ENCODE data around the gene ANKRD65. TPM values are rescaled to one million over a fixed set of nuclear protein-coding genes. Genes with fewer than 3 reads are reported as not detected.
"Not testable (repeated sequence)": the region's sequence is repeated elsewhere in the genome, so short reads cannot be mapped to it uniquely, and the experiment has no call there.

Gene ANKRD65
- total and polyA plus RNA-seq, 7 donors = 0.69 to 23.0 (median 10.0) TPM

- 30 to 33% methylated on average over 26 of the region's 26 CpGs for WGBS, 2 donors
- H3K9me3 ChIP-seq = no peaks in the 10 kb centered on the region
- peak; percentile 86 for DNase-seq
- H3K4me3 ChIP-seq = no peak overlapping the region
- peaks cover 2 to 41% (median 34%) of the 10 kb centered on the region in 4 donors for H3K4me1 ChIP-seq
- H3K27me3 ChIP-seq = no peaks in the 10 kb centered on the region
- intact Hi-C loops (cut with DNase I) = loop anchor here (2.0 kb wide), 1 partner anchor 23 kb away; the partner anchor contains the start of gene DVL1
- H3K36me3 ChIP-seq = peaks cover 0 to 15% (median 4%) of the 10 kb centered on the region in 4 donors
- peak in 1 of 4 donors; percentile 13 for TF ChIP-seq POLR2AphosphoS5 (IDR thresholded peaks at IDR 0.05)
- TF ChIP-seq POLR2A (IDR thresholded peaks at IDR 0.05) = no peak
- peak; percentile 76 to 96 (median 86) for TF ChIP-seq CTCF (IDR thresholded peaks at IDR 0.05)
- TF ChIP-seq EP300 (IDR thresholded peaks at IDR 0.05) = no peak
- H3K27ac ChIP-seq = peak overlapping the region; percentile 17 to 58 (median 31)
Measured at GRCh38 chr1:1371746-1372711, 49.0 kb downstream of the ANKRD65 start.

GRCh38 chr1:1371364-1371745, 49.7 kb downstream of the ANKRD65 start:
- Histone ChIP-seq H3K27ac (no peak overlapping the region), H3K4me1 (peaks cover 2 to 41% (median 34%) of the 10 kb centered on the region in 4 donors), H3K9me3 (no peaks in the 10 kb centered on the region), H3K4me3 (no peak overlapping the region), H3K36me3 (peaks cover 0 to 15% (median 4%) of the 10 kb centered on the region in 4 donors), H3K27me3 (no peaks in the 10 kb centered on the region)
- WGBS, 2 donors = 38 to 69% methylated on average over 12 of the region's 12 CpGs
- intact Hi-C loops (cut with DNase I) = no loop called here
- DNase-seq = no peak
- TF ChIP-seq CTCF (IDR thresholded peaks at IDR 0.05) (no peak), POLR2AphosphoS5 (IDR thresholded peaks at IDR 0.05) (no peak), EP300 (IDR thresholded peaks at IDR 0.05) (no peak), POLR2A (IDR thresholded peaks at IDR 0.05) (no peak)

GRCh38 chr1:1370771-1371300, 50.2 kb downstream of the ANKRD65 start:
- WGBS, 2 donors = 82 to 86% methylated on average over 16 of the region's 16 CpGs
- Histone ChIP-seq H3K36me3 (peaks cover 0 to 15% (median 4%) of the 10 kb centered on the region in 4 donors), H3K4me1 (peaks cover 2 to 36% (median 31%) of the 10 kb centered on the region in 4 donors), H3K9me3 (no peaks in the 10 kb centered on the region), H3K27ac (no peak overlapping the region), H3K4me3 (no peak overlapping the region), H3K27me3 (no peaks in the 10 kb centered on the region)
- intact Hi-C loops (cut with DNase I) = no loop called here
- no peak for TF ChIP-seq POLR2AphosphoS5 (IDR thresholded peaks at IDR 0.05)
- no peak for TF ChIP-seq POLR2A (IDR thresholded peaks at IDR 0.05)
- no peak for TF ChIP-seq CTCF (IDR thresholded peaks at IDR 0.05)
- no peak for TF ChIP-seq EP300 (IDR thresholded peaks at IDR 0.05)
- DNase-seq = no peak

- H3K27me3 ChIP-seq; H3K4me3 ChIP-seq; DNase-seq; H3K27ac ChIP-seq; intact Hi-C loops (cut with DNase I); H3K9me3 ChIP-seq: not testable (repeated sequence)
- H3K36me3 ChIP-seq = peaks cover 0 to 15% (median 4%) of the 10 kb centered on the region in 4 donors
- peaks cover 2 to 33% (median 28%) of the 10 kb centered on the region in 4 donors for H3K4me1 ChIP-seq
- 92 to 94% methylated on average over 14 of the region's 14 CpGs for WGBS, 2 donors
Measured at GRCh38 chr1:1370094-1370493, 51.0 kb downstream of the ANKRD65 start.

Other genes with a start within 250 kb of the ANKRD65 start
- gene TTLL10, start 247.4 kb downstream of the ANKRD65 start, total RNA-seq = not detected
- under 1 TPM; 0.46 to 0.70 (median 0.60) TPM for gene TTLL10, start 247.4 kb downstream of the ANKRD65 start, polyA plus RNA-seq
- under 1 TPM in 1 of 4 donors, not detected in 3; 0.71 TPM for gene TNFRSF18, start 214.7 kb downstream of the ANKRD65 start, total RNA-seq
- 1 to 10 TPM in 2 of 3 donors, not detected in 1; 1.2 to 3.9 TPM for gene TNFRSF18, start 214.7 kb downstream of the ANKRD65 start, polyA plus RNA-seq
- 1 to 10 TPM in 1 of 4 donors, under 1 TPM in 1, not detected in 2; 0.95 to 1.8 TPM for gene TNFRSF4, start 207.1 kb downstream of the ANKRD65 start, total RNA-seq
- 1 to 10 TPM; 1.2 to 8.6 (median 1.2) TPM for gene TNFRSF4, start 207.1 kb downstream of the ANKRD65 start, polyA plus RNA-seq
- gene SDF4, start 189.3 kb downstream of the ANKRD65 start, total RNA-seq = 10 to 100 TPM; 73.4 to 95.6 (median 81.9) TPM
- 100 to 1,000 TPM in 1 of 3 donors, 10 to 100 TPM in 2; 33.0 to 181 (median 40.2) TPM for gene SDF4, start 189.3 kb downstream of the ANKRD65 start, polyA plus RNA-seq
- 10 to 100 TPM in 2 of 4 donors, 1 to 10 TPM in 2; 8.6 to 12.5 (median 10.3) TPM for gene B3GALT6, start 189.0 kb downstream of the ANKRD65 start, total RNA-seq
- gene B3GALT6, start 189.0 kb downstream of the ANKRD65 start, polyA plus RNA-seq = 1 to 10 TPM; 1.8 to 9.6 (median 2.5) TPM
- 1 to 10 TPM in 2 of 4 donors, not detected in 2; 1.9 to 5.7 TPM for gene C1QTNF12, start 174.6 kb downstream of the ANKRD65 start, total RNA-seq
- 10 to 100 TPM; 17.6 to 28.7 (median 23.4) TPM for gene C1QTNF12, start 174.6 kb downstream of the ANKRD65 start, polyA plus RNA-seq
- 10 to 100 TPM; 33.1 to 44.3 (median 34.0) TPM for gene UBE2J2, start 147.4 kb downstream of the ANKRD65 start, total RNA-seq
- gene UBE2J2, start 147.4 kb downstream of the ANKRD65 start, polyA plus RNA-seq = 10 to 100 TPM; 32.4 to 63.6 (median 54.6) TPM
- 1 to 10 TPM; 1.2 to 5.0 (median 3.2) TPM for gene SCNN1D, start 140.8 kb downstream of the ANKRD65 start, total RNA-seq
- 1 to 10 TPM in 1 of 3 donors, under 1 TPM in 1, not detected in 1; under 0.01 to 3.2 TPM for gene SCNN1D, start 140.8 kb downstream of the ANKRD65 start, polyA plus RNA-seq
- 10 to 100 TPM; 21.4 to 57.1 (median 33.4) TPM for gene ACAP3, start 113.3 kb downstream of the ANKRD65 start, total RNA-seq
- gene ACAP3, start 113.3 kb downstream of the ANKRD65 start, polyA plus RNA-seq = 10 to 100 TPM in 1 of 3 donors, 1 to 10 TPM in 2; 7.2 to 41.8 (median 8.3) TPM
- 10 to 100 TPM; 15.7 to 24.0 (median 20.4) TPM for gene PUSL1, start 112.7 kb downstream of the ANKRD65 start, total RNA-seq
- gene PUSL1, start 112.7 kb downstream of the ANKRD65 start, polyA plus RNA-seq = 10 to 100 TPM; 12.6 to 22.3 (median 12.7) TPM
- gene INTS11, start 96.6 kb downstream of the ANKRD65 start, total RNA-seq = 100 to 1,000 TPM in 1 of 4 donors, 10 to 100 TPM in 3; 83.8 to 135 (median 93.4) TPM
- gene INTS11, start 96.6 kb downstream of the ANKRD65 start, polyA plus RNA-seq = 100 to 1,000 TPM in 1 of 3 donors, 10 to 100 TPM in 2; 58.3 to 117 (median 62.7) TPM
- 10 to 100 TPM in 2 of 4 donors, 1 to 10 TPM in 2; 8.4 to 21.6 (median 10.5) TPM for gene CPTP, start 96.5 kb downstream of the ANKRD65 start, total RNA-seq
- gene CPTP, start 96.5 kb downstream of the ANKRD65 start, polyA plus RNA-seq = 10 to 100 TPM; 41.4 to 57.1 (median 42.0) TPM
- not detected for gene TAS1R3, start 90.0 kb downstream of the ANKRD65 start, total RNA-seq
- under 1 TPM in 2 of 3 donors, not detected in 1; 0.60 to 0.64 TPM for gene TAS1R3, start 90.0 kb downstream of the ANKRD65 start, polyA plus RNA-seq
- gene DVL1, start 71.9 kb downstream of the ANKRD65 start, total RNA-seq = 10 to 100 TPM; 50.7 to 85.0 (median 61.9) TPM
- 10 to 100 TPM; 25.8 to 59.9 (median 36.3) TPM for gene DVL1, start 71.9 kb downstream of the ANKRD65 start, polyA plus RNA-seq
- 100 to 1,000 TPM in 3 of 4 donors, 10 to 100 TPM in 1; 78.8 to 234 (median 114) TPM for gene MXRA8, start 62.7 kb downstream of the ANKRD65 start, total RNA-seq
- gene MXRA8, start 62.7 kb downstream of the ANKRD65 start, polyA plus RNA-seq = 10 to 100 TPM in 2 of 3 donors, 1 to 10 TPM in 1; 2.8 to 26.2 (median 22.2) TPM
- gene AURKAIP1, start 46.1 kb downstream of the ANKRD65 start, total RNA-seq = 100 to 1,000 TPM in 3 of 4 donors, 10 to 100 TPM in 1; 89.3 to 143 (median 124) TPM
- 100 to 1,000 TPM; 263 to 288 (median 271) TPM for gene AURKAIP1, start 46.1 kb downstream of the ANKRD65 start, polyA plus RNA-seq
- 100 to 1,000 TPM; 139 to 375 (median 173) TPM for gene CCNL2, start 21.9 kb downstream of the ANKRD65 start, total RNA-seq
- gene CCNL2, start 21.9 kb downstream of the ANKRD65 start, polyA plus RNA-seq = 10 to 100 TPM; 15.0 to 99.6 (median 16.2) TPM
- 100 to 1,000 TPM; 133 to 235 (median 206) TPM for gene MRPL20, start 14.0 kb downstream of the ANKRD65 start, total RNA-seq
- 100 to 1,000 TPM; 155 to 216 (median 171) TPM for gene MRPL20, start 14.0 kb downstream of the ANKRD65 start, polyA plus RNA-seq
- gene VWA1, start 14.4 kb upstream of the ANKRD65 start, total RNA-seq = 100 to 1,000 TPM in 1 of 4 donors, 10 to 100 TPM in 3; 47.1 to 107 (median 71.1) TPM
- 10 to 100 TPM in 1 of 3 donors, 1 to 10 TPM in 2; 2.4 to 44.2 (median 3.7) TPM for gene VWA1, start 14.4 kb upstream of the ANKRD65 start, polyA plus RNA-seq
- under 1 TPM; 0.16 to 0.55 (median 0.45) TPM for gene ATAD3C, start 28.4 kb upstream of the ANKRD65 start, total RNA-seq
- 1 to 10 TPM in 1 of 3 donors, under 1 TPM in 1, not detected in 1; under 0.01 to 1.5 TPM for gene ATAD3C, start 28.4 kb upstream of the ANKRD65 start, polyA plus RNA-seq
- 10 to 100 TPM; 11.1 to 47.1 (median 13.1) TPM for gene ATAD3B, start 50.5 kb upstream of the ANKRD65 start, total RNA-seq
- 10 to 100 TPM in 1 of 3 donors, 1 to 10 TPM in 2; 4.8 to 49.4 (median 5.3) TPM for gene ATAD3B, start 50.5 kb upstream of the ANKRD65 start, polyA plus RNA-seq
- gene ATAD3A, start 90.9 kb upstream of the ANKRD65 start, total RNA-seq = 10 to 100 TPM in 3 of 4 donors, 1 to 10 TPM in 1; 8.6 to 14.7 (median 12.1) TPM
- 10 to 100 TPM; 12.6 to 40.4 (median 13.6) TPM for gene ATAD3A, start 90.9 kb upstream of the ANKRD65 start, polyA plus RNA-seq
- gene TMEM240, start 119.3 kb upstream of the ANKRD65 start, total RNA-seq = 10 to 100 TPM; 15.3 to 35.2 (median 17.6) TPM
- 1 to 10 TPM in 2 of 3 donors, not detected in 1; 3.7 to 4.8 TPM for gene TMEM240, start 119.3 kb upstream of the ANKRD65 start, polyA plus RNA-seq
- 100 to 1,000 TPM in 3 of 4 donors, 10 to 100 TPM in 1; 98.9 to 119 (median 109) TPM for gene SSU72, start 153.6 kb upstream of the ANKRD65 start, total RNA-seq
- 100 to 1,000 TPM; 129 to 165 (median 150) TPM for gene SSU72, start 153.6 kb upstream of the ANKRD65 start, polyA plus RNA-seq
- gene FNDC10, start 178.9 kb upstream of the ANKRD65 start, total RNA-seq = 1 to 10 TPM in 3 of 4 donors, under 1 TPM in 1; 0.82 to 2.8 (median 1.6) TPM
- gene FNDC10, start 178.9 kb upstream of the ANKRD65 start, polyA plus RNA-seq = 1 to 10 TPM; 1.2 to 3.5 (median 2.8) TPM
- 10 to 100 TPM; 32.7 to 95.3 (median 53.6) TPM for gene MIB2, start 194.2 kb upstream of the ANKRD65 start, total RNA-seq
- 10 to 100 TPM; 24.6 to 77.6 (median 33.3) TPM for gene MIB2, start 194.2 kb upstream of the ANKRD65 start, polyA plus RNA-seq
- gene MMP23B, start 210.9 kb upstream of the ANKRD65 start, total RNA-seq = 10 to 100 TPM in 2 of 4 donors, 1 to 10 TPM in 2; 1.8 to 58.7 (median 17.2) TPM
- 1 to 10 TPM; 2.2 to 3.6 (median 2.3) TPM for gene MMP23B, start 210.9 kb upstream of the ANKRD65 start, polyA plus RNA-seq
- 10 to 100 TPM; 23.9 to 51.0 (median 27.8) TPM for gene CDK11B, start 237.7 kb upstream of the ANKRD65 start, total RNA-seq
- 10 to 100 TPM; 30.0 to 38.4 (median 37.9) TPM for gene CDK11B, start 237.7 kb upstream of the ANKRD65 start, polyA plus RNA-seq

Measured in sigmoid colon (tissue), 7 donors.